SK-N-SH (cell line): ENCODE measurements around the gene PKN1. TPM values are rescaled to one million over a fixed set of nuclear protein-coding genes. Genes with fewer than 3 reads are reported as not detected.

Source experiments
- CTCF ChIA-PET: fragments of 300-600, 350-600 bp; formaldehyde crosslinking; extraction: SDS; loops from one replicate; lab custom pipeline; 2021; lab: Yijun Ruan, JAX
- POLR2A ChIA-PET: fragments of 350-600 bp; sonication (Branson Sonifier 250); formaldehyde crosslinking; extraction: SDS; loops from one replicate; lab custom pipeline; 2020; ENCODE audit warnings: antibody characterized with exemption, inconsistent platforms; lab: Yijun Ruan, JAX
- DNase-seq: peaks from one replicate; pipeline ENCODE4 v3.0.0; 2012
- H2AFZ ChIP-seq: fragments of 200-600 bp; sonication (generic); 2 replicates; pipeline ENCODE4 v1.8.1; 2016; ENCODE audit warnings: antibody characterized with exemption, mild to moderate bottlenecking, low read depth
- H3F3A ChIP-seq: fragments of 200-600 bp; sonication (generic); replicated peaks from 2 replicates; pipeline ENCODE3; 2016; ENCODE audit warnings: antibody characterized with exemption, mild to moderate bottlenecking; ENCODE audit not compliant: insufficient read depth
- H3K27ac ChIP-seq, 2 experiments: fragments of 200-500 bp in 1 of 2; fragments of 200-600 bp in 1 of 2; sonication (Bioruptor generic) in 1 of 2; sonication (generic), shearing (Covaris generic) in 1 of 2; 2 replicates each; pipeline versions ENCODE4 v1.5.1 to v1.6.1; 2014 to 2016; ENCODE audit warnings: low read depth in 2 of 2, inconsistent platforms in 1 of 2, low read length in 1 of 2, mild to moderate bottlenecking in 1 of 2, mixed read lengths in 1 of 2
- H3K27me3 ChIP-seq: fragments of 200-600 bp; sonication (generic), shearing (Covaris generic); 2 replicates; pipeline ENCODE4 v1.6.1; 2016; ENCODE audit warnings: mixed run types; ENCODE audit not compliant: insufficient read depth
- H3K36me3 ChIP-seq, 2 experiments: fragments of 200-500 bp in 1 of 2; fragments of 200-600 bp in 1 of 2; sonication (Bioruptor generic) in 1 of 2; sonication (generic) in 1 of 2; replicated peaks in 1 of 2; 2 replicates each; pipeline versions ENCODE3 to v1.5.1; 2014 to 2016; ENCODE audit warnings: low read length in 1 of 2, mild to moderate bottlenecking in 1 of 2; ENCODE audit not compliant: insufficient read depth in 2 of 2, control insufficient read depth in 1 of 2
- H3K4me1 ChIP-seq, 2 experiments: fragments of 200-500 bp in 1 of 2; fragments of 200-600 bp in 1 of 2; sonication (Bioruptor generic) in 1 of 2; sonication (generic), shearing (Covaris generic) in 1 of 2; 2 replicates each; pipeline versions ENCODE4 v1.5.1 to v1.6.1; 2014 to 2016; ENCODE audit warnings: low read depth in 1 of 2, low read length in 1 of 2, mixed run types in 1 of 2; ENCODE audit not compliant: insufficient read depth in 2 of 2, control insufficient read depth in 1 of 2
- H3K4me2 ChIP-seq: fragments of 200-600 bp; sonication (generic), shearing (Covaris generic); 2 replicates; pipeline ENCODE4 v1.6.1; 2017; ENCODE audit warnings: mixed run types
- H3K4me3 ChIP-seq, 2 experiments: fragments of 200-500 bp in 1 of 2; fragments of 200-600 bp in 1 of 2; sonication (Bioruptor generic) in 1 of 2; sonication (generic), shearing (Covaris generic) in 1 of 2; 2 replicates each; pipeline versions ENCODE4 v1.5.1 to v1.8.1; 2014 to 2016; ENCODE audit warnings: low read depth in 2 of 2, inconsistent platforms in 1 of 2, low read length in 1 of 2, mild to moderate bottlenecking in 1 of 2, mixed read lengths in 1 of 2, moderate library complexity in 1 of 2
- H3K79me2 ChIP-seq: fragments of 200-600 bp; sonication (generic); 2 replicates; pipeline ENCODE4 v1.8.1; 2017; ENCODE audit warnings: mild to moderate bottlenecking; ENCODE audit not compliant: insufficient read depth
- H3K9ac ChIP-seq: fragments of 200-600 bp; sonication (generic); 2 replicates; pipeline ENCODE4 v1.6.1; 2017; ENCODE audit warnings: mixed run types
- H3K9me2 ChIP-seq: fragments of 200-600 bp; sonication (generic); 2 replicates; pipeline ENCODE4 v1.6.1; 2017; ENCODE audit warnings: mixed run types
- H3K9me3 ChIP-seq: fragments of 200-600 bp; sonication (generic); 2 replicates; pipeline ENCODE4 v1.6.1; 2017; ENCODE audit warnings: mixed run types, mild to moderate bottlenecking, moderate library complexity
- H4K20me1 ChIP-seq: fragments of 200-600 bp; sonication (generic); 2 replicates; pipeline ENCODE4 v1.6.1; 2017; ENCODE audit warnings: mild to moderate bottlenecking, mixed run types; ENCODE audit not compliant: insufficient read depth
- EZH2phosphoT487 ChIP-seq: fragments of 200-600 bp; sonication (generic); IDR thresholded peaks from 2 replicates; pipeline ENCODE4 v1.6.1; 2017; ENCODE audit warnings: low read depth, mixed run types, mild to moderate bottlenecking, antibody characterized with exemption, moderate library complexity, borderline replicate concordance
- GABPA ChIP-seq: IDR thresholded peaks from 2 replicates; pipeline ENCODE4 v1.4.0; 2012; ENCODE audit warnings: low read depth, mild to moderate bottlenecking
- IRF3 ChIP-seq: fragments of 150-350 bp; IDR thresholded peaks from 2 replicates; pipeline ENCODE4 v1.6.1; 2016; ENCODE audit warnings: mild to moderate bottlenecking, low read depth, low read length
- MEF2A ChIP-seq: IDR thresholded peaks from 2 replicates; pipeline ENCODE4 v1.4.0; 2012; ENCODE audit warnings: low read depth, borderline replicate concordance
- MXI1 ChIP-seq: IDR thresholded peaks from 2 replicates; pipeline ENCODE4 v1.6.1; 2012; ENCODE audit warnings: mild to moderate bottlenecking, low read depth, low read length, improper control_type of control experiment
- POLR2AphosphoS5 ChIP-seq: IDR thresholded peaks from 2 replicates; pipeline ENCODE4 v1.6.1; 2012; ENCODE audit warnings: low read depth, low read length
- RCOR1 ChIP-seq: fragments of 150-350 bp; IDR thresholded peaks from 2 replicates; pipeline ENCODE4 v1.6.1; 2017; ENCODE audit warnings: antibody characterized with exemption, low read length
- REST ChIP-seq: IDR thresholded peaks from 2 replicates; pipeline ENCODE4 v1.6.1; 2012; ENCODE audit warnings: mild to moderate bottlenecking, low read depth, low read length, moderate library complexity
- RXRA ChIP-seq: IDR thresholded peaks from 2 replicates; pipeline ENCODE4 v1.4.0; 2012; ENCODE audit warnings: low read depth, mild to moderate bottlenecking, borderline replicate concordance
- SIN3A ChIP-seq: IDR thresholded peaks from 2 replicates; pipeline ENCODE4 v1.6.1; 2012; ENCODE audit warnings: low read depth, mild to moderate bottlenecking, low read length, moderate library complexity, borderline replicate concordance
- SMC3 ChIP-seq: IDR thresholded peaks from 2 replicates; pipeline ENCODE4 v1.6.1; 2012; ENCODE audit warnings: low read depth, low read length, improper control_type of control experiment
- WGBS: methylation state at CpG from one replicate; pipeline ENCODE4 v1.1.6; 2017; ENCODE audit warnings: low lambda C conversion rate; 5-methylcytosine and 5-hydroxymethylcytosine counted together
- polyA plus RNA-seq, 3 experiments: library from polyadenylated mRNA; depleted of rRNA; stranded (reverse); fragments of >200 nt; gene quantifications; 2 replicates each; pipeline ENCODE4 v1.2.3, GENCODE V29; 2012
- TF ChIP-seq, protein P1 (sequence below): fragments of 150-350 bp; IDR thresholded peaks from 2 replicates; pipeline ENCODE4 v1.6.1; 2017; ENCODE audit warnings: antibody characterized with exemption, low read length, low read depth, borderline replicate concordance
- TF ChIP-seq, protein P2 (sequence below): IDR thresholded peaks from 2 replicates; pipeline ENCODE4 v1.4.0; 2012; ENCODE audit warnings: low read depth, borderline replicate concordance
- TF ChIP-seq, protein P3 (sequence below): IDR thresholded peaks from 2 replicates; pipeline ENCODE4 v1.4.0; 2012; ENCODE audit warnings: low read depth
- TF ChIP-seq, protein P4 (sequence below): IDR thresholded peaks from 2 replicates; pipeline ENCODE4; 2012

PKN1 gene
- polyA plus RNA-seq, 1 of the 3 experiments (the other 2 are of a cell fraction), result 99.6 TPM

GRCh38 chr19:14496834-14497227, 63.7 kb downstream of the PKN1 start:
- Histone ChIP-seq H4K20me1 (peaks cover 20% of the 10 kb centered on the region), H3K27ac (peak overlapping the region in 1 of 2 experiments; percentile 67; a peak in 2 of 4 replicates), H2AFZ (peak overlapping the region; percentile 86; the same call in 1 of the 2 replicates), H3K4me3 (peak overlapping the region; percentile 61 to 65; a peak in 3 of 4 replicates), H3K36me3 (no peaks in the 10 kb centered on the region), H3K4me1 (peaks cover 4 to 25% of the 10 kb centered on the region in 2 experiments; a peak in 2 of 4 replicates), H3K9me3 (no peaks in the 10 kb centered on the region), H3K9ac (peak overlapping the region; percentile 48; the same call in 1 of the 2 replicates), H3K9me2 (no peaks in the 10 kb centered on the region), H3K27me3 (no peaks in the 10 kb centered on the region), H3K4me2 (peak overlapping the region; percentile 75), H3K79me2 (peaks cover 40% of the 10 kb centered on the region), H3F3A (no peaks in the 10 kb centered on the region)
- DNase-seq, result no peak
- TF ChIP-seq, protein P1, sequence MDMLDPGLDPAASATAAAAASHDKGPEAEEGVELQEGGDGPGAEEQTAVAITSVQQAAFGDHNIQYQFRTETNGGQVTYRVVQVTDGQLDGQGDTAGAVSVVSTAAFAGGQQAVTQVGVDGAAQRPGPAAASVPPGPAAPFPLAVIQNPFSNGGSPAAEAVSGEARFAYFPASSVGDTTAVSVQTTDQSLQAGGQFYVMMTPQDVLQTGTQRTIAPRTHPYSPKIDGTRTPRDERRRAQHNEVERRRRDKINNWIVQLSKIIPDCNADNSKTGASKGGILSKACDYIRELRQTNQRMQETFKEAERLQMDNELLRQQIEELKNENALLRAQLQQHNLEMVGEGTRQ, result no peak
- TF ChIP-seq REST (no peak), SIN3A (no peak), GABPA (no peak), MEF2A (no peak), POLR2AphosphoS5 (no peak), MXI1 (no peak)
- TF ChIP-seq, protein P2, sequence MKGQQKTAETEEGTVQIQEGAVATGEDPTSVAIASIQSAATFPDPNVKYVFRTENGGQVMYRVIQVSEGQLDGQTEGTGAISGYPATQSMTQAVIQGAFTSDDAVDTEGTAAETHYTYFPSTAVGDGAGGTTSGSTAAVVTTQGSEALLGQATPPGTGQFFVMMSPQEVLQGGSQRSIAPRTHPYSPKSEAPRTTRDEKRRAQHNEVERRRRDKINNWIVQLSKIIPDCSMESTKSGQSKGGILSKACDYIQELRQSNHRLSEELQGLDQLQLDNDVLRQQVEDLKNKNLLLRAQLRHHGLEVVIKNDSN, result no peak
- 78% methylated on average over 7 of the region's 7 CpGs for WGBS
- ChIA-PET POLR2A (interaction anchor here (1.2 to 2.4 kb wide), 2 partner anchors 21 to 25 kb away, joined by 5 to 15 read pairs; partner anchors contain the start of gene DNAJB1), CTCF (interaction anchor here (1.3 to 3.9 kb wide), 4 partner anchors 8 to 20 kb away, joined by 4 to 45 read pairs (median 4); no protein-coding TSS in a partner anchor)

- Histone ChIP-seq H3K4me2 (no peak overlapping the region), H3K4me3 (no peak overlapping the region), H3K79me2 (peaks cover 34% of the 10 kb centered on the region), H4K20me1 (peaks cover 16% of the 10 kb centered on the region), H3K9me3 (no peaks in the 10 kb centered on the region), H3K9ac (no peak overlapping the region), H3K27me3 (no peaks in the 10 kb centered on the region), H3K4me1 (peaks cover 4 to 25% of the 10 kb centered on the region in 2 experiments; a peak in 2 of 4 replicates), H3K27ac (no peak overlapping the region), H2AFZ (no peak overlapping the region), H3K9me2 (no peaks in the 10 kb centered on the region), H3F3A (no peaks in the 10 kb centered on the region), H3K36me3 (no peaks in the 10 kb centered on the region)
- DNase-seq, result no peak
- WGBS, result 64% methylated on average over 3 of the region's 6 CpGs
- ChIA-PET CTCF (interaction anchor here (0.9 to 3.9 kb wide), 5 partner anchors 8 to 59 kb away, joined by 3 to 45 read pairs (median 4); no protein-coding TSS in a partner anchor), POLR2A (interaction anchor here (2.4 kb wide), 1 partner anchor 21 kb away, joined by 15 read pairs; the partner anchor contains the start of gene DNAJB1)
- no peak for TF ChIP-seq SMC3
- no peak for TF ChIP-seq EZH2phosphoT487
- TF ChIP-seq, protein P3, sequence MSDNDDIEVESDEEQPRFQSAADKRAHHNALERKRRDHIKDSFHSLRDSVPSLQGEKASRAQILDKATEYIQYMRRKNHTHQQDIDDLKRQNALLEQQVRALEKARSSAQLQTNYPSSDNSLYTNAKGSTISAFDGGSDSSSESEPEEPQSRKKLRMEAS, result no peak
- TF ChIP-seq, protein P2, result no peak
- no peak for TF ChIP-seq MXI1
- TF ChIP-seq, protein P4, sequence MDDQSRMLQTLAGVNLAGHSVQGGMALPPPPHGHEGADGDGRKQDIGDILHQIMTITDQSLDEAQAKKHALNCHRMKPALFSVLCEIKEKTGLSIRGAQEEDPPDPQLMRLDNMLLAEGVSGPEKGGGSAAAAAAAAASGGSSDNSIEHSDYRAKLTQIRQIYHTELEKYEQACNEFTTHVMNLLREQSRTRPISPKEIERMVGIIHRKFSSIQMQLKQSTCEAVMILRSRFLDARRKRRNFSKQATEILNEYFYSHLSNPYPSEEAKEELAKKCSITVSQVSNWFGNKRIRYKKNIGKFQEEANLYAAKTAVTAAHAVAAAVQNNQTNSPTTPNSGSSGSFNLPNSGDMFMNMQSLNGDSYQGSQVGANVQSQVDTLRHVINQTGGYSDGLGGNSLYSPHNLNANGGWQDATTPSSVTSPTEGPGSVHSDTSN, result no peak
- TF ChIP-seq IRF3, result no peak
- no peak for TF ChIP-seq RXRA
- TF ChIP-seq RCOR1, result no peak
- no peak for TF ChIP-seq SIN3A
These were observed 64.3 kb downstream of the PKN1 start for GRCh38 chr19:14497228-14497921.
